Peyer's patch (tissue), 4 donors: ENCODE data around the gene ALDH7A1.

Source experiments
- CTCF ChIP-seq, 6 experiments: fragments of 450-650 bp in 4 of 6; fragments of 200-600 bp in 2 of 6; sonication (generic) in 1 of 6; IDR thresholded peaks; one replicate each; pipeline ENCODE4 v1.5.1; 2017 to 2019; ENCODE audit warnings: antibody characterized with exemption in 6 of 6, mild to moderate bottlenecking in 3 of 6, moderate library complexity in 1 of 6
- POLR2A ChIP-seq, 2 donors: fragments of 450-650 bp; IDR thresholded peaks; one replicate each; pipeline ENCODE4 v1.5.1; 2017; ENCODE audit warnings: antibody characterized with exemption in 2 of 2, mild to moderate bottlenecking in 2 of 2, moderate library complexity in 2 of 2

GRCh38 chr5:126535856-126536545 lies 59.0 kb downstream of the ALDH7A1 start:
- TF ChIP-seq CTCF (IDR thresholded peaks at IDR 0.05), result no peak
- TF ChIP-seq POLR2A (IDR thresholded peaks at IDR 0.05), result no peak
